OCI-LY1 (cell line): ENCODE data around the gene RABL6.
A peak's percentile ranks its signal among the peaks of the same experiment; 100 is the strongest.
"Not testable (repeated sequence)": the region's sequence is repeated elsewhere in the genome, so short reads cannot be mapped to it uniquely, and the experiment has no call there.

Source experiments
- H2AFZ ChIP-seq: fragments of 200-600 bp; sonication (generic), shearing (Covaris generic); 2 replicates; pipeline ENCODE4 v1.6.0; 2014; ENCODE audit warnings: antibody characterized with exemption, mild to moderate bottlenecking, low read length
- H3F3A ChIP-seq: fragments of 200-600 bp; sonication (generic), shearing (Covaris generic); 2 replicates; pipeline ENCODE4 v1.6.0; 2014; ENCODE audit warnings: mild to moderate bottlenecking, antibody characterized with exemption, low read length, moderate library complexity; ENCODE audit not compliant: insufficient read depth
- H3K27ac ChIP-seq: fragments of 200-600 bp; sonication (generic); 2 replicates; pipeline ENCODE4 v1.5.1; 2014; ENCODE audit warnings: low read length, mixed run types, mild to moderate bottlenecking, low read depth; ENCODE audit not compliant: poor library complexity, severe bottlenecking
- H3K27me3 ChIP-seq: fragments of 200-600 bp; sonication (generic); 2 replicates; pipeline ENCODE4 v1.6.0; 2014; ENCODE audit warnings: antibody characterized with exemption, mild to moderate bottlenecking, low read length, moderate library complexity; ENCODE audit not compliant: insufficient read depth
- H3K36me3 ChIP-seq: fragments of 200-600 bp; sonication (generic); 2 replicates; pipeline ENCODE4 v1.6.1; 2014; ENCODE audit warnings: mild to moderate bottlenecking, antibody characterized with exemption, low read length, moderate library complexity, mixed read lengths; ENCODE audit not compliant: insufficient read depth
- H3K4me1 ChIP-seq: fragments of 200-600 bp; sonication (generic); 2 replicates; pipeline ENCODE4 v1.5.1; 2014; ENCODE audit warnings: mild to moderate bottlenecking, low read length, moderate library complexity; ENCODE audit not compliant: insufficient read depth, severe bottlenecking
- H3K4me2 ChIP-seq: fragments of 200-600 bp; sonication (generic), shearing (Covaris generic); 2 replicates; pipeline ENCODE4 v1.6.1; 2014; ENCODE audit warnings: low read length
- H3K4me3 ChIP-seq: fragments of 200-600 bp; sonication (generic); 2 replicates; pipeline ENCODE4 v1.5.1; 2014; ENCODE audit warnings: low read length, low read depth, mild to moderate bottlenecking, mixed read lengths; ENCODE audit not compliant: poor library complexity, severe bottlenecking
- H3K79me2 ChIP-seq: fragments of 200-600 bp; shearing (Covaris generic); 2 replicates; pipeline ENCODE4 v1.6.1; 2016; ENCODE audit warnings: mixed run types, low read length, mixed read lengths; ENCODE audit not compliant: insufficient read depth
- H3K9ac ChIP-seq: fragments of 200-600 bp; sonication (generic), shearing (Covaris generic); 2 replicates; pipeline ENCODE4 v1.6.1; 2014; ENCODE audit warnings: mild to moderate bottlenecking, low read length, mixed read lengths
- H3K9me2 ChIP-seq: fragments of 200-600 bp; sonication (generic), shearing (Covaris generic); 2 replicates; pipeline ENCODE4 v1.6.1; 2014; ENCODE audit warnings: low read depth, mild to moderate bottlenecking, low read length, mixed read lengths
- H3K9me3 ChIP-seq: fragments of 200-600 bp; shearing (Covaris generic); 2 replicates; pipeline ENCODE4 v1.6.1; 2014; ENCODE audit warnings: low read length, mixed read lengths
- H4K20me1 ChIP-seq: fragments of 200-600 bp; sonication (generic), shearing (Covaris generic); 2 replicates; pipeline ENCODE4 v1.6.0; 2016; ENCODE audit warnings: mild to moderate bottlenecking, low read length; ENCODE audit not compliant: insufficient read depth
- EZH2 ChIP-seq: fragments of 200-600 bp; sonication (generic), shearing (Covaris generic); IDR thresholded peaks from 2 replicates; pipeline ENCODE4 v1.8.0; 2017; ENCODE audit warnings: borderline replicate concordance, mixed run types, mild to moderate bottlenecking, antibody characterized with exemption, low read length, moderate library complexity, mixed read lengths
- TF ChIP-seq, protein P1 (sequence below): fragments of 200-600 bp; sonication (generic), shearing (Covaris generic); IDR thresholded peaks from 2 replicates; pipeline ENCODE4 v1.5.1; 2017; ENCODE audit warnings: mild to moderate bottlenecking, antibody characterized with exemption, low read length, moderate library complexity, mixed read lengths

RABL6 gene

DNA sequence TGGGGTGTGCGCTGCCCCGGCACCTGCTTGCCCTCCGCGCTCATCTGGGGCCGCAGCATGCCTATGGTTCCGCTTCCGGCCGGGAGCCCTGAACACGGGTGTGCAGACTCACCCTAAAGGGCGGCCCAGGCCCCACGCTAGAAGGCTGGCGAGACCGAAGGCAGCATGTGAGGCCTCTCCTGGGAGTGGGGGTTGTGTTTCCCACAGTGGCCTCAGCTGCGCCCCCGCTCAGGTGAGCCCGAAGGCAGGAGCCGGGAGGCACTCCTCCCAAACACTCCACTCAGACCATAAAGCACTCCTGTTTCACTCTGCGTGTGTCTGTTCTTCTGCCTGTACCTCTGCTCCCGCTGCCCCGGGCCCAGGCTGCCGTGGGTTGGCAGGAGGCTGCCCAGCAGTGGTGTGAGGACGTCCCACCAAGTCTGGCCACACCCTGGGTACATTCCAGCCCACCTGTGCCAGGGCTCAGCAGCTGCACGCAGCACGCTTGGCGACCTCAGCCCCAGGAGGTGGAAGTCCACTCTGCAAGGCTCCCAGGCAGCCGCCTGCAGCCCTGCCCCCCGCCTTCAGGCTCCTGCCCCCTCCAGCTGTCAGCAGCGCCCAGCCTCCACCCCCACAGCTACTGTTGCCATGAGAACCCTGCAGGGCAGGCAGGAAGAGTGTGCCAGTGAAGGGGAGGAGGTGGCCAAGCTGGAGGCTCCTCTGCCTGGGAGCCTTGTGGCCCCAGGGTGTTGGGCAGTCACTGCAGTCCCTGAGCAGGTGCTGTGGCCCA, 33.3 kb downstream of the RABL6 start:
- no peak overlapping the region for H3K4me3 ChIP-seq

GRCh38 chr9:136841646-136842379, 34.1 kb downstream of the RABL6 start:
- H3K4me1 ChIP-seq = peaks cover 28% of the 10 kb centered on the region
- peaks cover 35% of the 10 kb centered on the region for H3K36me3 ChIP-seq
- H3K4me2 ChIP-seq = peak overlapping the region; percentile 78; the same call in 1 of the 2 replicates
- H3K9me3 ChIP-seq, H3K27me3 ChIP-seq, H2AFZ ChIP-seq, H3K9ac ChIP-seq, H3K79me2 ChIP-seq, H3K9me2 ChIP-seq, H3F3A ChIP-seq, H4K20me1 ChIP-seq: not testable (repeated sequence)
- H3K4me3 ChIP-seq = peak overlapping the region; percentile 59
- peak overlapping the region; percentile 62 for H3K27ac ChIP-seq

More for the DNA sequence above, 33.3 kb downstream of the RABL6 start:
- no peak for TF ChIP-seq EZH2
- TF ChIP-seq, protein P1, sequence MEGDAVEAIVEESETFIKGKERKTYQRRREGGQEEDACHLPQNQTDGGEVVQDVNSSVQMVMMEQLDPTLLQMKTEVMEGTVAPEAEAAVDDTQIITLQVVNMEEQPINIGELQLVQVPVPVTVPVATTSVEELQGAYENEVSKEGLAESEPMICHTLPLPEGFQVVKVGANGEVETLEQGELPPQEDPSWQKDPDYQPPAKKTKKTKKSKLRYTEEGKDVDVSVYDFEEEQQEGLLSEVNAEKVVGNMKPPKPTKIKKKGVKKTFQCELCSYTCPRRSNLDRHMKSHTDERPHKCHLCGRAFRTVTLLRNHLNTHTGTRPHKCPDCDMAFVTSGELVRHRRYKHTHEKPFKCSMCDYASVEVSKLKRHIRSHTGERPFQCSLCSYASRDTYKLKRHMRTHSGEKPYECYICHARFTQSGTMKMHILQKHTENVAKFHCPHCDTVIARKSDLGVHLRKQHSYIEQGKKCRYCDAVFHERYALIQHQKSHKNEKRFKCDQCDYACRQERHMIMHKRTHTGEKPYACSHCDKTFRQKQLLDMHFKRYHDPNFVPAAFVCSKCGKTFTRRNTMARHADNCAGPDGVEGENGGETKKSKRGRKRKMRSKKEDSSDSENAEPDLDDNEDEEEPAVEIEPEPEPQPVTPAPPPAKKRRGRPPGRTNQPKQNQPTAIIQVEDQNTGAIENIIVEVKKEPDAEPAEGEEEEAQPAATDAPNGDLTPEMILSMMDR = no peak
- peak overlapping the region; percentile 62 for H3K27ac ChIP-seq
- no peak overlapping the region for H3K4me2 ChIP-seq
- no peaks in the 10 kb centered on the region for H4K20me1 ChIP-seq
- H3K9ac ChIP-seq = no peak overlapping the region
- no peaks in the 10 kb centered on the region for H3K27me3 ChIP-seq
- peaks cover 35% of the 10 kb centered on the region for H3K36me3 ChIP-seq
- no peaks in the 10 kb centered on the region for H3F3A ChIP-seq
- no peaks in the 10 kb centered on the region for H3K9me3 ChIP-seq
- no peak overlapping the region for H2AFZ ChIP-seq
- H3K4me1 ChIP-seq = peaks cover 28% of the 10 kb centered on the region
- H3K79me2 ChIP-seq = no peaks in the 10 kb centered on the region
- H3K9me2 ChIP-seq = no peaks in the 10 kb centered on the region

- H3K9me2 ChIP-seq, H3K79me2 ChIP-seq, H3K9me3 ChIP-seq, H4K20me1 ChIP-seq, H2AFZ ChIP-seq, H3F3A ChIP-seq, H3K27me3 ChIP-seq: not testable (repeated sequence)
- peak within 1 kb of the TSS; percentile 59 for H3K4me3 ChIP-seq
- peaks cover 28% of the 10 kb centered on the region for H3K4me1 ChIP-seq
- H3K27ac ChIP-seq = peak within 1 kb of the TSS; percentile 63
- H3K9ac ChIP-seq = peak within 1 kb of the TSS; percentile 53; the same call in 1 of the 2 replicates
- TF ChIP-seq, protein P1 = peak; percentile 77
- H3K4me2 ChIP-seq = peak within 1 kb of the TSS; percentile 78
- H3K36me3 ChIP-seq = peaks cover 35% of the 10 kb centered on the region
Measured at GRCh38 chr9:136842380-136842948, 34.7 kb downstream of the RABL6 start, which contains the start of gene AJM1. AJM1 (plus strand) TSS chr9:136842478; CDS start chr9:136844415, 1,937 bp downstream.

GRCh38 chr9:136843159-136843800, 35.5 kb downstream of the RABL6 start:
- H3K4me3 ChIP-seq, H3F3A ChIP-seq, H3K27me3 ChIP-seq, H2AFZ ChIP-seq, H3K79me2 ChIP-seq, H4K20me1 ChIP-seq, H3K9me2 ChIP-seq, H3K9me3 ChIP-seq: not testable (repeated sequence)
- Histone ChIP-seq H3K36me3 (peaks cover 27% of the 10 kb centered on the region), H3K9ac (peak overlapping the region; percentile 1; the same call in 1 of the 2 replicates), H3K4me1 (peaks cover 28% of the 10 kb centered on the region), H3K27ac (peak overlapping the region; percentile 63), H3K4me2 (peak overlapping the region; percentile 58)
